LNCaP clone FGC (cell line): ENCODE results near the gene FOXE1.

Source experiments
- DNase-seq: peaks from one replicate; pipeline ENCODE4 v3.0.0-alpha.2; 2011; ENCODE audit warnings: low read depth
- H3K4me3 ChIP-seq: 2 replicates; pipeline ENCODE4 v1.5.1; 2011; ENCODE audit warnings: mild to moderate bottlenecking, low read depth, low read length, control low read depth
- TF ChIP-seq, protein P1 (sequence below): IDR thresholded peaks from 2 replicates; pipeline ENCODE4 v1.5.1; 2012; ENCODE audit warnings: mild to moderate bottlenecking; ENCODE audit not compliant: control insufficient read depth, insufficient read depth; ENCODE audit errors: extremely low read depth

FOXE1 gene

DNA sequence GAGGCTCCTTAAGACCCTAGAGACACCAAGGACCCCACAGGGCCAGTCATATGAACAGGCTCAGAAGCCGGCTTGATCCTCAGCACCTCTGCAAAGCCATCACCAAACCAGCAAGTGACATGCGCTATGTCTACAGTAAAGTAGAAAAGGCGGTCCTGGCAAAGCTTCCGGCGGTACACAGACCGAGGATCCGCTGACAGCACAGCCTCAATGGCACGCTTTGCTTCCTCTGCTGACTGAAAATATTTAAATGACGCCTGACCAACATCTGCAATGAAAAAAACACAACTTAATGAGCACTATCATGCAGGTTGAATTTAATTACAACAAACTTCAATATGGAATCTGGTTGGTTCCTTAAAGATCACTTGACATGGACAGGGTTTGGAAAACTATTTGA, 51.7 kb downstream of the FOXE1 start:
- TF ChIP-seq, protein P1, sequence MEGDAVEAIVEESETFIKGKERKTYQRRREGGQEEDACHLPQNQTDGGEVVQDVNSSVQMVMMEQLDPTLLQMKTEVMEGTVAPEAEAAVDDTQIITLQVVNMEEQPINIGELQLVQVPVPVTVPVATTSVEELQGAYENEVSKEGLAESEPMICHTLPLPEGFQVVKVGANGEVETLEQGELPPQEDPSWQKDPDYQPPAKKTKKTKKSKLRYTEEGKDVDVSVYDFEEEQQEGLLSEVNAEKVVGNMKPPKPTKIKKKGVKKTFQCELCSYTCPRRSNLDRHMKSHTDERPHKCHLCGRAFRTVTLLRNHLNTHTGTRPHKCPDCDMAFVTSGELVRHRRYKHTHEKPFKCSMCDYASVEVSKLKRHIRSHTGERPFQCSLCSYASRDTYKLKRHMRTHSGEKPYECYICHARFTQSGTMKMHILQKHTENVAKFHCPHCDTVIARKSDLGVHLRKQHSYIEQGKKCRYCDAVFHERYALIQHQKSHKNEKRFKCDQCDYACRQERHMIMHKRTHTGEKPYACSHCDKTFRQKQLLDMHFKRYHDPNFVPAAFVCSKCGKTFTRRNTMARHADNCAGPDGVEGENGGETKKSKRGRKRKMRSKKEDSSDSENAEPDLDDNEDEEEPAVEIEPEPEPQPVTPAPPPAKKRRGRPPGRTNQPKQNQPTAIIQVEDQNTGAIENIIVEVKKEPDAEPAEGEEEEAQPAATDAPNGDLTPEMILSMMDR, result no peak
- no peak for DNase-seq
- no peak overlapping the region for H3K4me3 ChIP-seq

DNA sequence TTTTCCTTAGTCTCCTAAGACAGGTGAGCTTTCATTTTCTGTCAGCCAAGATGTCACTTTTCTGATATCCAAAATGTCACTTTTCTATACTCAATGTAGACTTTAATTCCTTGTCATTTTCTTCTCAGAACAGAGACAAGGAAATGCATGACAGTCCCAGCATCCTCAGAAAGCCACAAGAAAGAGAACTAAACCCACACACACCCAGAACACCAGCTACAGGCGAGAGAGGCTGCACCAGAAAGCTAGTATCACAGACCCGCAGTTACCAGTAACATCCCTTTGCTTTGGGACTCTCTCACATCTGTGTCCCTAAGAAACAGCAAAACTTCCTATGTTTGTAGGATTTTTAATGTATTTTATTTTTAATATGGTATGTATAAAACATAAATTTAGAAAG, 52.2 kb downstream of the FOXE1 start:
- TF ChIP-seq, protein P1, result no peak
- DNase-seq, result no peak
- no peak overlapping the region for H3K4me3 ChIP-seq
